ACC112 (cell line): ENCODE results near the gene RAP1GAP2.

Experiments used
- H2AFZ ChIP-seq: fragments of 200-600 bp; sonication (generic); one replicate; pipeline ENCODE4 v1.6.0; 2017; ENCODE audit warnings: antibody characterized with exemption, low read length; ENCODE audit not compliant: unreplicated experiment
- H3K27ac ChIP-seq: fragments of 200-600 bp; sonication (generic); 2 replicates; pipeline ENCODE4 v1.5.1; 2014; ENCODE audit warnings: low read depth, mild to moderate bottlenecking, antibody characterized with exemption, low read length, moderate library complexity
- H3K27me3 ChIP-seq: fragments of 200-600 bp; sonication (generic); 2 replicates; pipeline ENCODE4 v1.6.1; 2014; ENCODE audit warnings: mild to moderate bottlenecking, antibody characterized with exemption, low read length, moderate library complexity, mixed read lengths; ENCODE audit not compliant: insufficient read depth
- H3K36me3 ChIP-seq: fragments of 200-600 bp; sonication (generic); 2 replicates; pipeline ENCODE4 v1.6.1; 2016; ENCODE audit warnings: mild to moderate bottlenecking, antibody characterized with exemption, low read length, moderate library complexity, mixed read lengths; ENCODE audit not compliant: insufficient read depth
- H3K4me1 ChIP-seq: fragments of 200-600 bp; sonication (generic); one replicate; pipeline ENCODE4 v1.6.1; 2016; ENCODE audit warnings: low read length, mixed read lengths; ENCODE audit not compliant: insufficient read depth, unreplicated experiment, control insufficient read depth
- H3K4me3 ChIP-seq: fragments of 200-600 bp; sonication (generic); 2 replicates; pipeline ENCODE4 v1.5.1; 2014; ENCODE audit warnings: mild to moderate bottlenecking, low read depth, low read length
- H3K79me2 ChIP-seq: fragments of 200-600 bp; sonication (generic); one replicate; pipeline ENCODE4 v1.6.0; 2016; ENCODE audit warnings: low read length; ENCODE audit not compliant: control insufficient read depth, unreplicated experiment, insufficient read depth

Gene RAP1GAP2

GRCh38 chr17:2971851-2972250, 175.6 kb downstream of the RAP1GAP2 start:
- no peak overlapping the region for H2AFZ ChIP-seq
- no peaks in the 10 kb centered on the region for H3K79me2 ChIP-seq
- H3K27me3 ChIP-seq, result no peaks in the 10 kb centered on the region
- no peak overlapping the region for H3K4me3 ChIP-seq
- H3K4me1 ChIP-seq, result no peaks in the 10 kb centered on the region
- H3K36me3 ChIP-seq, result no peaks in the 10 kb centered on the region
- no peak overlapping the region for H3K27ac ChIP-seq

- no peak overlapping the region for H2AFZ ChIP-seq
- H3K27me3 ChIP-seq, result no peaks in the 10 kb centered on the region
- no peak overlapping the region for H3K27ac ChIP-seq
- H3K4me1 ChIP-seq, result no peaks in the 10 kb centered on the region
- H3K4me3 ChIP-seq, result no peak overlapping the region
- no peaks in the 10 kb centered on the region for H3K79me2 ChIP-seq
- H3K36me3 ChIP-seq, result no peaks in the 10 kb centered on the region
Measured at GRCh38 chr17:2972749-2973148, 176.5 kb downstream of the RAP1GAP2 start.

GRCh38 chr17:2974347-2974746, 178.1 kb downstream of the RAP1GAP2 start:
- H3K79me2 ChIP-seq, result no peaks in the 10 kb centered on the region
- H3K4me1 ChIP-seq, result no peaks in the 10 kb centered on the region
- H3K27ac ChIP-seq, result no peak overlapping the region
- H3K4me3 ChIP-seq, result no peak overlapping the region
- H3K36me3 ChIP-seq, result no peaks in the 10 kb centered on the region
- H3K27me3 ChIP-seq, result no peaks in the 10 kb centered on the region
- no peak overlapping the region for H2AFZ ChIP-seq

DNA sequence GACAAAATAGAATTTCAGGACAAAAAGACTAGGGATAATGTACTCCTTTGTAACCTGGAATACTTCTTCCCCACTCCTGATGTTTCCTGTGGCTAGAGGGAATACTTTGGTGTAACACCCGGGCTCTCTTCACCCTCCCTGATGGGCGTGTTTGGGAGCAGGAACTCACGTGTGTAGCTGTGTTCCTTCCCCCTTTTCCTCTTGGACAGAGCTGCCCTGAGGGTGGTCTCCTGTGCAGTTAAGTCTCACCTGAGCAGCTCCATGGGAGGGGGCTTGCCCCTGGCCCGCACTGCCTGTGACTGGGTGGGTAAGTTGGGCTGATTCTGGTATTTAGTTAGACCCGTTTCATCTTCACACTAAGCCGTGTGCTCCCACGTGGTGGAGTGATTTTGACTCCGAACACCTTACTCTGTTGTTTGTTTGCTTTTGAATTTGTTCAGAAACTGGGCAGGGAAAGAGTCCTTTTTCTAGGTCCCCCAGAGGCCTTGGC, 179.3 kb downstream of the RAP1GAP2 start:
- Histone ChIP-seq H2AFZ (peak overlapping the region; percentile 60), H3K4me1 (no peaks in the 10 kb centered on the region), H3K4me3 (peak overlapping the region; percentile 80), H3K27me3 (no peaks in the 10 kb centered on the region), H3K27ac (peak overlapping the region; percentile 0; the same call in 1 of the 2 replicates), H3K36me3 (no peaks in the 10 kb centered on the region), H3K79me2 (no peaks in the 10 kb centered on the region)

- no peaks in the 10 kb centered on the region for H3K36me3 ChIP-seq
- no peak overlapping the region for H3K27ac ChIP-seq
- no peak overlapping the region for H2AFZ ChIP-seq
- no peaks in the 10 kb centered on the region for H3K27me3 ChIP-seq
- H3K4me1 ChIP-seq, result no peaks in the 10 kb centered on the region
- no peaks in the 10 kb centered on the region for H3K79me2 ChIP-seq
- H3K4me3 ChIP-seq, result no peak overlapping the region
Measured at GRCh38 chr17:2977157-2977556, 180.9 kb downstream of the RAP1GAP2 start.

- Histone ChIP-seq H2AFZ (no peak overlapping the region), H3K27me3 (no peaks in the 10 kb centered on the region), H3K4me1 (peaks cover 2% of the 10 kb centered on the region), H3K36me3 (no peaks in the 10 kb centered on the region), H3K4me3 (no peak overlapping the region), H3K79me2 (no peaks in the 10 kb centered on the region), H3K27ac (no peak overlapping the region)
Measured at GRCh38 chr17:2978116-2978515, 181.9 kb downstream of the RAP1GAP2 start.

GRCh38 chr17:2978991-2979390, 182.8 kb downstream of the RAP1GAP2 start:
- Histone ChIP-seq H3K79me2 (no peaks in the 10 kb centered on the region), H3K4me1 (peaks cover 7% of the 10 kb centered on the region), H3K27me3 (no peaks in the 10 kb centered on the region), H3K4me3 (no peak overlapping the region), H3K36me3 (no peaks in the 10 kb centered on the region), H3K27ac (no peak overlapping the region), H2AFZ (no peak overlapping the region)

GRCh38 chr17:2980211-2980903, 184.1 kb downstream of the RAP1GAP2 start:
- Histone ChIP-seq H3K4me3 (no peak overlapping the region), H3K79me2 (no peaks in the 10 kb centered on the region), H3K27ac (no peak overlapping the region), H3K4me1 (peaks cover 7% of the 10 kb centered on the region), H3K36me3 (no peaks in the 10 kb centered on the region), H3K27me3 (no peaks in the 10 kb centered on the region), H2AFZ (no peak overlapping the region)

- peaks cover 7% of the 10 kb centered on the region for H3K4me1 ChIP-seq
- H3K79me2 ChIP-seq, result no peaks in the 10 kb centered on the region
- H2AFZ ChIP-seq, result no peak overlapping the region
- no peaks in the 10 kb centered on the region for H3K27me3 ChIP-seq
- H3K27ac ChIP-seq, result no peak overlapping the region
- no peaks in the 10 kb centered on the region for H3K36me3 ChIP-seq
- H3K4me3 ChIP-seq, result no peak overlapping the region
Measured at GRCh38 chr17:2980904-2981246, 184.6 kb downstream of the RAP1GAP2 start.

- H2AFZ ChIP-seq, result no peak overlapping the region
Measured at GRCh38 chr17:2981325-2981724, 185.1 kb downstream of the RAP1GAP2 start.

DNA sequence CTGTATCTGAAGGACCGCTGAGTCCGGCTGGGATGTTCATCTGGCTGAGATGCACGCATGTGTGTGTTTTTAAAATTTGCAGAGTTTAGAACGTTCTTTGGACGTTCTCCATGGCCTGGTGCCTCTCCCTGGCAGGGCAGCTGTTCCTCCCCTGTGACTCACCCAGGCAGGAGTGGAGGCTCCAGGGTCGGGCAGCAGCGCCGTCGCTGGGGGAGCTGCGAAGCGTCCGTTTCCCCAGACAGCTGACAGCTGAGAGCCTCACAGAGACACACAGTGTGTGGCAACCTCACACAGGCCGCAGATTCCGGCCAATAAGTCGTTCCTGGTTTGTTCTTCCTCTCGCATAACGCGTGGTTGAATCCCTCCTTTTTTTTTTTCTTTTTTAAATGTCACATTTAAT, 186.6 kb downstream of the RAP1GAP2 start:
- Histone ChIP-seq H3K36me3 (no peaks in the 10 kb centered on the region), H2AFZ (peak overlapping the region; percentile 73)

More at GRCh38 chr17:2981325-2981724, 185.1 kb downstream of the RAP1GAP2 start:
- no peaks in the 10 kb centered on the region for H3K36me3 ChIP-seq
- no peak overlapping the region for H3K27ac ChIP-seq
- no peaks in the 10 kb centered on the region for H3K79me2 ChIP-seq
- peaks cover 7% of the 10 kb centered on the region for H3K4me1 ChIP-seq
- no peaks in the 10 kb centered on the region for H3K27me3 ChIP-seq
- no peak overlapping the region for H3K4me3 ChIP-seq

More for the DNA sequence above, 186.6 kb downstream of the RAP1GAP2 start:
- peak overlapping the region; percentile 32; the same call in 1 of the 2 replicates for H3K27ac ChIP-seq
- H3K27me3 ChIP-seq, result no peaks in the 10 kb centered on the region
- H3K4me1 ChIP-seq, result peaks cover 7% of the 10 kb centered on the region
- no peaks in the 10 kb centered on the region for H3K79me2 ChIP-seq
- H3K4me3 ChIP-seq, result peak overlapping the region; percentile 52; the same call in 1 of the 2 replicates
